ENCODE data around the gene TNFRSF18.

TNFRSF18 gene

GRCh38 chr1:1244192-1244811 lies 37.9 kb upstream of the TNFRSF18 start:
- no peak for TF ChIP-seq CTCF (IDR thresholded peaks at IDR 0.05; ENCODE audit: control extremely low read depth, extremely low read depth, low read depth, missing control alignments)
- ChIA-PET POLR2A (no interaction called here), CTCF (interaction anchor here (1.0 to 1.2 kb wide), 2 partner anchors 29 to 212 kb away, joined by 3 read pairs; no protein-coding TSS in a partner anchor)
- DNase-seq (ENCODE audit: extremely low spot score), result no peak

- no peak for DNase-seq (ENCODE audit: extremely low spot score)
- ChIA-PET POLR2A (no interaction called here), CTCF (interaction anchor here (1.0 to 1.2 kb wide), 2 partner anchors 28 to 212 kb away, joined by 3 read pairs; no protein-coding TSS in a partner anchor)
- TF ChIP-seq CTCF (IDR thresholded peaks at IDR 0.05; ENCODE audit: control extremely low read depth, extremely low read depth, low read depth, missing control alignments), result no peak
These were observed 37.4 kb upstream of the TNFRSF18 start for GRCh38 chr1:1243807-1244191.

- ChIA-PET CTCF (interaction anchor here (0.7 to 1.2 kb wide), 4 partner anchors 27 to 211 kb away, joined by 3 to 4 read pairs (median 3); no protein-coding TSS in a partner anchor), POLR2A (no interaction called here)
- no peak for TF ChIP-seq CTCF (IDR thresholded peaks at IDR 0.05; ENCODE audit: control extremely low read depth, extremely low read depth, low read depth, missing control alignments)
- no peak for DNase-seq (ENCODE audit: extremely low spot score)
These were observed 36.9 kb upstream of the TNFRSF18 start for GRCh38 chr1:1243266-1243660.

- CTCF ChIA-PET, result interaction anchor here (0.7 to 1.7 kb wide), 6 partner anchors 11 to 209 kb away, joined by 3 to 4 read pairs (median 3); no protein-coding TSS in a partner anchor
- DNase-seq (ENCODE audit: extremely low spot score), result no peak
- POLR2A ChIA-PET, result no interaction called here
- TF ChIP-seq CTCF (IDR thresholded peaks at IDR 0.05; ENCODE audit: control extremely low read depth, extremely low read depth, low read depth, missing control alignments), result no peak
These were observed 36.3 kb upstream of the TNFRSF18 start for GRCh38 chr1:1242461-1243265.

- DNase-seq (ENCODE audit: extremely low spot score), result no peak
- POLR2A ChIA-PET, result interaction anchor here (0.7 kb wide), 1 partner anchor 28 kb away, joined by 6 read pairs; the partner anchor contains the start of gene TNFRSF4
- CTCF ChIA-PET, result interaction anchor here (1.0 to 1.7 kb wide), 4 partner anchors 9 to 209 kb away, joined by 3 to 4 read pairs (median 4); no protein-coding TSS in a partner anchor
- TF ChIP-seq CTCF (IDR thresholded peaks at IDR 0.05; ENCODE audit: control extremely low read depth, extremely low read depth, low read depth, missing control alignments), result no peak
These were observed 35.3 kb upstream of the TNFRSF18 start for GRCh38 chr1:1241588-1242219.
